HepG2 (cell line): ENCODE measurements around the gene PSPH. TPM values are rescaled to one million over a fixed set of nuclear protein-coding genes. Genes with fewer than 3 reads are reported as not detected.

Experiments used
- CCDC6 ChIP-seq: sonication (generic); formaldehyde crosslinking; IDR thresholded peaks from 2 replicates; pipeline ENCODE4 v1.8.1; 2022; ENCODE audit warnings: mild to moderate bottlenecking, missing genetic modification reagents, moderate library complexity
- CEBPB ChIP-seq: IDR thresholded peaks from 2 replicates; pipeline ENCODE4 v1.6.1; 2011; ENCODE audit warnings: low read depth, low read length, improper control_type of control experiment, borderline replicate concordance
- ERF ChIP-seq: IDR thresholded peaks from 2 replicates; pipeline ENCODE4 v1.6.1; 2018; ENCODE audit warnings: missing biosample characterization, missing genetic modification reagents
- GFI1 ChIP-seq: sonication (generic); formaldehyde crosslinking; IDR thresholded peaks from 2 replicates; pipeline ENCODE4 v1.5.0; 2020; ENCODE audit warnings: missing genetic modification reagents, mild to moderate bottlenecking, borderline replicate concordance
- GMEB2 ChIP-seq: IDR thresholded peaks from 2 replicates; pipeline ENCODE4 v1.6.1; 2016; ENCODE audit warnings: missing biosample characterization, missing genetic modification reagents, low read depth
- HDAC1 ChIP-seq: sonication (generic); formaldehyde crosslinking; IDR thresholded peaks from 2 replicates; pipeline ENCODE4 v1.5.1; 2020; ENCODE audit warnings: mild to moderate bottlenecking, missing genetic modification reagents
- MIXL1 ChIP-seq: IDR thresholded peaks from 2 replicates; pipeline ENCODE4 v1.6.1; 2016
- PHB2 ChIP-seq: fragments of 450-650 bp; IDR thresholded peaks from 2 replicates; pipeline ENCODE4 v1.6.1; 2018; ENCODE audit not compliant: partially characterized antibody
- PREB ChIP-seq: sonication (generic); formaldehyde crosslinking; IDR thresholded peaks from 2 replicates; pipeline ENCODE4 v1.4.0; 2020; ENCODE audit warnings: missing genetic modification reagents
- PTBP1 ChIP-seq: fragments of 200-400 bp; formaldehyde crosslinking; IDR thresholded peaks from 2 replicates; pipeline ENCODE4 v1.6.1; 2018; ENCODE audit warnings: low read length, low read depth; ENCODE audit not compliant: poor library complexity, severe bottlenecking
- REXO4 ChIP-seq: sonication (generic); formaldehyde crosslinking; IDR thresholded peaks from 2 replicates; pipeline ENCODE4 v1.8.0; 2022; ENCODE audit warnings: missing genetic modification reagents, mild to moderate bottlenecking, borderline replicate concordance
- RFXANK ChIP-seq: IDR thresholded peaks from 2 replicates; pipeline ENCODE4 v1.6.1; 2016
- SMARCE1 ChIP-seq: fragments of 450-650 bp; IDR thresholded peaks from 2 replicates; pipeline ENCODE4 v1.6.1; 2017; ENCODE audit warnings: borderline replicate concordance
- ZNF180 ChIP-seq: sonication (generic); formaldehyde crosslinking; IDR thresholded peaks from 2 replicates; pipeline ENCODE4 v1.4.0; 2020; ENCODE audit warnings: low read depth, missing genetic modification reagents, borderline replicate concordance
- ZNF407 ChIP-seq: sonication (generic); formaldehyde crosslinking; IDR thresholded peaks from one replicate; pipeline ENCODE4 v1.5.1; 2020; ENCODE audit warnings: mild to moderate bottlenecking, missing genetic modification reagents; ENCODE audit errors: not compliant biosample characterization
- ZNF562 ChIP-seq: sonication (generic); formaldehyde crosslinking; IDR thresholded peaks from 2 replicates; pipeline ENCODE4 v1.8.0; 2022; ENCODE audit warnings: missing genetic modification reagents, borderline replicate concordance
- ZNF644 ChIP-seq: IDR thresholded peaks from 2 replicates; pipeline ENCODE4 v1.6.1; 2016; ENCODE audit warnings: low read depth
- ZNF652 ChIP-seq: IDR thresholded peaks from 2 replicates; pipeline ENCODE4 v1.6.1; 2016; ENCODE audit warnings: low read depth, borderline replicate concordance
- ZNF839 ChIP-seq: sonication (generic); formaldehyde crosslinking; IDR thresholded peaks from 2 replicates; pipeline ENCODE4 v1.4.0; 2020; ENCODE audit warnings: missing genetic modification reagents, mild to moderate bottlenecking, borderline replicate concordance
- polyA plus RNA-seq, 8 experiments: library from polyadenylated mRNA; depleted of rRNA in 3 of 8; stranded (reverse) in 7 of 8; unstranded in 1 of 8; fragments of >200 nt; fragmentation: Illumina TruSeq in 4 of 8; extraction: Trizol in 4 of 8; gene quantifications; 2 replicates each; pipeline versions ENCODE4 v1.2.1 to v1.2.3, GENCODE V29; 2011 to 2016; ENCODE audit warnings: low read depth in 4 of 8, missing spikeins in 1 of 8, mixed read lengths in 1 of 8; ENCODE audit not compliant: insufficient read depth in 1 of 8
- total RNA-seq, 5 experiments: library from RNA; depleted of rRNA; stranded (reverse); fragments of >200 nt; fragmentation: Illumina TruSeq; extraction: Trizol; gene quantifications; 2 replicates each; pipeline ENCODE4 v1.2.3, GENCODE V29; 2016; ENCODE audit warnings: low read depth in 1 of 5

The PSPH gene
- total and polyA plus RNA-seq, 2 of the 13 experiments (the other 11 are each of a cell fraction or from before 2014, with no cell fraction given), result 85.5 to 124 TPM

GRCh38 chr7:56051339-56052191 is at the start of gene PSPH, which contains the start of gene CCT6A (continued):
- TF ChIP-seq REXO4 (CRISPR knock-in tag) (no peak), ZNF652 (CRISPR knock-in tag) (no peak), ERF (CRISPR knock-in tag) (peak; percentile 85), RFXANK (0 out of 2 replicates have a peak, but pooled peaks have one; percentile 47), ZNF407 (CRISPR knock-in tag) (peak; percentile 91), PHB2 (no peak), ZNF180 (CRISPR knock-in tag) (no peak), PTBP1 (no peak), HDAC1 (CRISPR knock-in tag) (peak; percentile 86), GMEB2 (peak; percentile 97), MIXL1 (CRISPR knock-in tag) (peak; percentile 51; the same call in 1 of the 2 replicates), ZNF644 (CRISPR knock-in tag) (0 out of 2 replicates have a peak, but pooled peaks have one; percentile 20), PREB (CRISPR knock-in tag) (no peak), CCDC6 (CRISPR knock-in tag) (peak; percentile 93), SMARCE1 (no peak), ZNF839 (CRISPR knock-in tag) (peak; percentile 77; the same call in 1 of the 2 replicates), ZNF562 (CRISPR knock-in tag) (no peak), GFI1 (CRISPR knock-in tag) (peak; percentile 87), CEBPB (no peak)
